Panc1 (cell line): Measurements from ENCODE around the gene PRKACG.

ENCODE experiments used
- CTCF ChIP-seq: fragments of 450-650 bp; IDR thresholded peaks from 2 replicates; pipeline ENCODE4 v1.5.1; 2017; ENCODE audit warnings: mild to moderate bottlenecking
- POLR2AphosphoS5 ChIP-seq: IDR thresholded peaks from 2 replicates; pipeline ENCODE4 v1.6.1; 2012; ENCODE audit warnings: mild to moderate bottlenecking, low read depth, low read length, moderate library complexity
- REST ChIP-seq, 2 experiments: IDR thresholded peaks; 2 replicates each; pipeline ENCODE4 v1.6.1; 2011 to 2012; ENCODE audit warnings: low read depth in 2 of 2, control low read depth in 1 of 2, low read length in 1 of 2, mild to moderate bottlenecking in 1 of 2, moderate library complexity in 1 of 2; ENCODE audit not compliant: insufficient read depth in 1 of 2

DNA sequence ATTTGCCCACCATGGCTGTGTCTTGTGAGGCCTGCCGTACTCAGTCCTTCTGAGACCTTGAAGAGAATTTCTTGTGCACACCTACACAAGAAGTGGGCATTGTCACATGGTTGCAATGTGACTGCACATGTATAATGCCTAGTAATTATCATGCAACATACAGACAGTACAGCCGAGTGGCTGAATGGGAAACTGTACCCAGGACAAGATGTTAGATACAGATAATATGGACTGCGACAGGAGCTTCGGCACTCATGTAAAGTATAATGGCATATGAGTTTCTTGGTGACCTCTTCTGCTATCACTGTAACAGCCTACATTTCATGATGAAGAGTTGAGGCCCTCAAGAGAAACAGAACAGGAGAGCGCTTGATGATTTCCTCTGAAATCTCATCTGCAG, 4.8 kb upstream of the PRKACG start:
- TF ChIP-seq CTCF (no peak), REST (IDR thresholded peaks at IDR 0.05; ENCODE audit: insufficient read depth in 1 of 2, low read depth in 2 of 2, low read length in 1 of 2) (no peak), POLR2AphosphoS5 (no peak)
